ENCODE data around the gene LEAP2.
"Not testable (repeated sequence)": the region's sequence is repeated elsewhere in the genome, so short reads cannot be mapped to it uniquely, and the experiment has no call there.

LEAP2 gene

DNA sequence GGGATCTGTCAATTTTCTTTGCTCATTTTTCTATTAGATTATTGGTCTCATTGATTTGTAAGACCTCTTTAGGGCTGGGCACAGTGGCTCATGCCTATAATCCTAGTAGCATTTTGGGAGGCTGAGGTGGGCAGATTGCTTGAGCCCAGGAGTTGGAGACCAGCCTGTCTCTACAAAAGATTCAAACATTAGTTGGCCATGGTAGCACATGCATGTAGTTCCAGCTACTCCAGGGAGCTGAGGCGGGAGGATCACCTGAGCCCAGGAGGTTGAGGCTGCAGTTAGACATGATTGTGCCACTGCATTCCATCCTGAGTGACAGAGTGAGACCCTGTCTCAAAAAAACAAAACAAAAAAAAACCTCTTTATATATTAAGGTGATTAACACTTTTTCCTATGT is 36.6 kb upstream of the LEAP2 start:
- no peak for DNase-seq
- Mint-ChIP-seq H3K4me1 (ENCODE audit: low read depth) (no peaks in the 10 kb centered on the region), H3K27me3 (peaks cover 4% of the 10 kb centered on the region), H3K36me3 (ENCODE audit: low read depth) (no peaks in the 10 kb centered on the region), H3K4me3 (no peak overlapping the region), H3K9me3 (no peaks in the 10 kb centered on the region), H3K27ac (no peak overlapping the region)

DNA sequence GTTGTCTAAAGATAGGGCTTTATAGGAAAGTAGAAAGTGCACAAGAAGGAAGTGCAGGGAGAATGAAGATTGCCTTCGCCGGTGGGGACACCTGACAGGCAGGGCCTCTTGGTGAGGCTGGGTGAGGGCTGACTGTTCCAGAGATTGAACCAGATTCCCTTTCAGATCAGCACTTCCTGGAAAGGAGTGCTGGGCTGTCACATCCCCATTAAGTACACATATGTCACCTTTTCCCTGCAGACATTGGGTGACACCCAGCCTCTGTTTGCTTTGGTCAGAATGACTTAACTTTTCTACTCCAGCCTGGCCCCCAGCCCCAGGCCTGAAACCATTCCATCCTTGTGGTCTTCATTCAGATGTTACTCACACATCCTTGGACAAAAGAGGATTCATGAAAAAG is 35.6 kb upstream of the LEAP2 start:
- Mint-ChIP-seq H3K9me3 (no peaks in the 10 kb centered on the region), H3K4me1 (ENCODE audit: low read depth) (no peaks in the 10 kb centered on the region), H3K4me3 (no peak overlapping the region), H3K36me3 (ENCODE audit: low read depth) (no peaks in the 10 kb centered on the region), H3K27ac (no peak overlapping the region), H3K27me3 (peaks cover under 1% of the 10 kb centered on the region)
- DNase-seq, result no peak

DNA sequence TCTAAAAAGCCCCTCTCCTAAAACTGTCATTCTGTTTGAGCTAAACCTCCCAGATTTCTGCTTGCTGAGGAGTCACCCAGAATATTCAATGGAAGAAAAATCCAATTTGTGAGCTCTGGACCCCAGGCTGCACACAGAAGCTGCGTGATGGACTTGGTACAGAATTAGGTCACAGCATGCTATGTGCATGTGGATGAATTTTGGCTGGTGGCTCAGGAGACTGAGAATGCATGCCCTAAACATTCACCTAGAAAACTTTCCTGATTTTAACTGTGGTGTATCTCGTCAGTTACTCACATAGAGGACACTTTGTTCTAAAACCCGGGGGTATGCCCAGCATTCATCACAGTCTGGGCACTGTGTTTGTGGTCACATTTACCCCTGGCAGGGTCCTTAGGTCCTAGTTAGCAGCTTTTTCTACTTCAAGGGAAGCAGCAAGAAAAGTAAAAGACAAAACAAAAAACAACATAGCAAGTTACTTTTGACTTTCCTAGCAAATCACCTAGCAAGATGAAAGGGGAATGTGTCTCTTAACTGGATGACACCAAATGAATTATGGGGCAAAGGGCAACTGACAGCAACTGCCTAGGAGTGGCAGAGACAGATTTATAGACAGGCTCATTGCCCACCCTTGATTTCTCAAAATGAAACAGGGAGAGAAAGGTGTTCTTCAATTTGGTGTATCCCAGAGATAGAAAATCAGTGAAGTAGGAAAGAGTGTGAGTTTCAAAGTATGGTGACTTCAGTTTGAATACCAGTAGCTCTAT is 34.8 kb upstream of the LEAP2 start:
- no peaks in the 10 kb centered on the region for H3K4me1 Mint-ChIP-seq (ENCODE audit: low read depth)
- H3K4me3 Mint-ChIP-seq, result no peak overlapping the region
- no peak for DNase-seq
- no peaks in the 10 kb centered on the region for H3K36me3 Mint-ChIP-seq (ENCODE audit: low read depth)
- no peak overlapping the region for H3K27ac Mint-ChIP-seq
- no peaks in the 10 kb centered on the region for H3K27me3 Mint-ChIP-seq
- no peaks in the 10 kb centered on the region for H3K9me3 Mint-ChIP-seq

DNA sequence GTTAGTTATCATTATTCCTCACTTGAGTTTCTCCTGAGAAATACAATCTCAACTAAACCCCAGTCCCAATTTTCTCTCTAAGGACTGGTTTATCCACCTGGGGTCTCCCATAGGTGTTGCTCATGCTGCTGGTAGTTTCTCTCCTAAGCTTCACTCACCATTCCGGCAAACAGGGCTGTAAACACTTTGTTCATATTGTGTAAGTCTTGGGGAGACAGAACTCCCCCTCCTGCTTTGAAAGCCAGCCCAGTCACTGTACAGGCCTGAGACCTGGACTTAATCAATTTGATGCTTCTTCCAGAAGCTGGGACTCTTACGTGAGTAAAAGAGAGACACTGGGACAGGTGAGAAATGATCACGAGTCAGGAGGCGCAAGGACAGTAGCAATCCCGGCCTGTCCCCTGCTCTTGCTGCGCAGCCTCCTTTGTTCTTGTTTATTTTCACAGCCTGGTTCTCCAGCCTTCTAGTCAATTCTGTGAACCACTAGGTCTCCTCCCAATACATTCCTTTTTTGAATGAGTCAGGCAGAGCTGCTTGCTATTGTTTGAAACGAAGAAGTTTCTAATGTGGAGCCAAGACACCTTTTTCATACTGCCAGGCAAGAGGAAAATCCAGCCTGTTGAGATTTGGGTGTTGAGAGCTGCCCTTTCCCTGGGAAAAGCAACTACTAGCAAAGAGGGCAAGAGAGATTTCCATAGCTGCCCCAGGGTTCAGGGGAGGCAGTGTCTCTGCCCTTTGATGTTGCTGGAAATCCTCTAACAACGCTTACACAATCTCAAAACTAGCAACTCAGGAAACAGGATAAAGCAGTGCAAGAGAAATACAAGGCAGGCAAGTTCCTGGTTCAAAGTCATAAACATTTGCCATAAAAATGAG is 33.8 kb upstream of the LEAP2 start:
- Mint-ChIP-seq H3K36me3 (ENCODE audit: low read depth) (no peaks in the 10 kb centered on the region), H3K27ac (no peak overlapping the region), H3K27me3 (no peaks in the 10 kb centered on the region), H3K9me3 (no peaks in the 10 kb centered on the region), H3K4me1 (ENCODE audit: low read depth) (no peaks in the 10 kb centered on the region), H3K4me3 (no peak overlapping the region)
- DNase-seq, result no peak

DNA sequence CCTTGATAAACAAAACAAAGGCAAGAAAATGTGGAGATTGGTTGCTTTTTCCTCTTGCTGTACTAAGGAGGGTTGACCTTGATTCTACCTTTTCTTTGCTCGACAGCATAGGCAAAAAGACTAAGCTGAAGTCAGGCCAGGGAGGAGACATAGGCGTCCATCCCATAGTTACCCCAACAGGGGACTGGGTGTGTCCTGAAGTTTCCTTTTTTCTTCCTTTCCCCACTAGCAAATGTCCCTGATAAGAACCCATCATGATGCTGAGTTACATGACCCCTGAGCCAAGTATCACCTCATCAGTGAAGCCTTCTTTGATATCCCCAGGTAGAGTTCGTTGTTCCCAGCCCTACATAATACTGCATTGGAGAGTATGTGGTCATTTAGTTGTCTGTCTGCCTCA is 33.2 kb upstream of the LEAP2 start:
- Mint-ChIP-seq H3K9me3 (no peaks in the 10 kb centered on the region), H3K36me3 (ENCODE audit: low read depth) (no peaks in the 10 kb centered on the region), H3K4me1 (ENCODE audit: low read depth) (no peaks in the 10 kb centered on the region), H3K4me3 (no peak overlapping the region), H3K27ac (no peak overlapping the region), H3K27me3 (no peaks in the 10 kb centered on the region)
- no peak for DNase-seq

DNA sequence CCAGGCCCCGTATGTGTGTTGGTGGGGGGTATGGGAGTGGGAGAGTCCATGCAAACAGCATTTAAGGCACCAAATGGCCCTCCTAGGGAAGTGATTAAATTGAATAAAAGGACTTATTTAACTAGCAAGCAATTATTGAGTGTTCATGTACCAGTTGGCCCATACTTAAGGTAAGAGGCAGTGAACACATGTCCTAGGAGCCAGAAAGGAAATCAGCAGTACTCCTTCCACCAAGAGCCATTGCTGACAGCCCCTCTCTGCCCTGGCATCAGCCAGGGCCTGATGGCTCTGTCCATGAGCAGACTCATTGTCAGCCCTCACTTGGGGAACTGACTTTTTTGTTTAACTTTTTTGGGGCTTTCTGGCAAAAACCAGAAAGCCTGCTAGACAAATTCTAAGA is 32.6 kb upstream of the LEAP2 start:
- no peak overlapping the region for H3K4me3 Mint-ChIP-seq
- H3K36me3 Mint-ChIP-seq (ENCODE audit: low read depth), result no peaks in the 10 kb centered on the region
- H3K27ac Mint-ChIP-seq, result no peak overlapping the region
- H3K9me3 Mint-ChIP-seq, result no peaks in the 10 kb centered on the region
- H3K4me1 Mint-ChIP-seq (ENCODE audit: low read depth), result no peaks in the 10 kb centered on the region
- DNase-seq, result no peak
- no peaks in the 10 kb centered on the region for H3K27me3 Mint-ChIP-seq

DNA sequence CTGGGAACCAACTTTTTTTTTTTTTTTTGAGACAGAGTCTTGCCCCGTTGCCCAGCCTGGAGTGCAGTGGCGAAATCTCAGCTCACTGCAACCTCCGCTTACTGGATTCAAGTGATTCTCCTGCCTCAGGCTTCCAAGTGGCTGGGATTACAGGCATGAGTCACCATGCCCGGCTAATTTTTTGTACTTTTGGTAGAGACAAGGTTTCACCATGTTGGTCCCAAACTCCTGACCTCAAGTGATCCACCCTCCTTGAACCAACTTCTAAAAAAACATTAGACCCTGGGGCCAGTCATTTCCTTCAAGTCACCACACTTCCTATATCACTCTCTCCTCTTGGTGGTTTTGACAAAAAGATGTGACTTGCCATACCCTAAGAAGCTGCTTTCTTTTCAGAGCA is 32.2 kb upstream of the LEAP2 start:
- Mint-ChIP-seq H3K4me1 (ENCODE audit: low read depth) (no peaks in the 10 kb centered on the region), H3K36me3 (ENCODE audit: low read depth) (no peaks in the 10 kb centered on the region), H3K9me3 (no peaks in the 10 kb centered on the region), H3K27ac (no peak overlapping the region), H3K27me3 (no peaks in the 10 kb centered on the region), H3K4me3 (no peak overlapping the region)
- DNase-seq, result no peak

DNA sequence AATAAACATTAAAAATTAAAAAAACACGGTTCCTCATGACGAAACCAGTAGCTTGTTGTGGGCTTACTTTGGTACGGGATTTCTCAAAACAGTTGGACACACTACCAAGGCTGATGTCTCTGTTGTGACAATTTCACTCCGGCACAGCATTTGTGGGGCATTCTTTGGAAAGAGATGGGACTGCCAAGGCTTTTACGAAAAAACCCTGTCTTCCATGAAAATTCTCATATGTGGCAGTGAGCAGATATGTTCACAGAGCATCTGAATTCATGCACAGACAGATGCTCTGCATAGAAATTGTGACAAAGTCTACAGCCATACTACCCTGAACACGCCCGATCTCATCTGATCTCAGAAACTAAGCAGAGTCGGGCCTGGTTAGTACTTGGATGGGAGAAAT is 25.2 kb upstream of the LEAP2 start:
- H3K9me3 Mint-ChIP-seq, result no peaks in the 10 kb centered on the region
- H3K4me3 Mint-ChIP-seq, result no peak overlapping the region
- no peaks in the 10 kb centered on the region for H3K4me1 Mint-ChIP-seq (ENCODE audit: low read depth)
- DNase-seq, result no peak
- H3K27me3 Mint-ChIP-seq, result no peaks in the 10 kb centered on the region
- H3K36me3 Mint-ChIP-seq (ENCODE audit: low read depth), result no peaks in the 10 kb centered on the region
- no peak overlapping the region for H3K27ac Mint-ChIP-seq

DNA sequence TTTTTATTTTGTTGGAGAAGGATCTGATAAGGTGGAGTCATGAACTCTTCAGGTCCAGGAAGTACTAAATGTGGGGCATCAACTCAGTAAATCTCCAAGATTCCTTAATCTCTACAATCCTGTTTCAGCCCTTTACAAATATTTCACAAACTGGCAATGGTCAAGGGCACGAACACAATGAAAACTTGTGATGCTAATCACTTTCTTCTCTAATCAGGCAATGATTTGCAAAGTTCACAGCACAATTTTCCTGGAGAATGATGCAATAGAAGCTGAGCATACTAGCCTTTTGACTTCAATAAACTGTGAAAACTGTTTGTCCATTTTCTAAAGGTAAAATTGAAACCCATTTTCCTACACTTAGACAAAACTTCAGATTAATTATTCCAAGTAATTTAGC is 24.1 kb upstream of the LEAP2 start:
- Mint-ChIP-seq H3K4me1 (ENCODE audit: low read depth) (no peaks in the 10 kb centered on the region), H3K27me3 (no peaks in the 10 kb centered on the region), H3K27ac (no peak overlapping the region), H3K9me3 (no peaks in the 10 kb centered on the region), H3K4me3 (no peak overlapping the region), H3K36me3 (ENCODE audit: low read depth) (no peaks in the 10 kb centered on the region)
- DNase-seq, result no peak

DNA sequence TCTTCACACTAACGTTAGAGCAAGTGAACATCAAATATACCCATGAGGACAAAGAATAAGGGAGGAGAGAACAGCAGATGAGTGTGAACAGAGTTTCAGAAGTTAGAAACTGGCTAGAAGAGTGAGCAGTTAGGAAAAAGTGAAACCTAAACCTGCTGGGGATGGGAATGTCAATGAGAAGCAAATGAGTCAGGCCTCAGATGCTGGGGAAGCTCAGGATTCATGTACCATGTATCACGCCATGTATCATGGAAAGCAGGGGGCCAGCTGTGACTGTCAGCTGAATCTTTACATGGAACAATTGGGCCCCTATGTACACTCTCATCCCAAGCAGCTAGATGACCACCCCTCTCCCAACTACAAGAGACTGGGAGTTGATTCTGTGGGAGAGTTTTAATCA is 23.4 kb upstream of the LEAP2 start:
- no peaks in the 10 kb centered on the region for H3K36me3 Mint-ChIP-seq (ENCODE audit: low read depth)
- H3K9me3 Mint-ChIP-seq, result no peaks in the 10 kb centered on the region
- peaks cover 3% of the 10 kb centered on the region for H3K27me3 Mint-ChIP-seq
- H3K4me1 Mint-ChIP-seq (ENCODE audit: low read depth), result no peaks in the 10 kb centered on the region
- H3K4me3 Mint-ChIP-seq, result no peak overlapping the region
- no peak for DNase-seq
- no peak overlapping the region for H3K27ac Mint-ChIP-seq

DNA sequence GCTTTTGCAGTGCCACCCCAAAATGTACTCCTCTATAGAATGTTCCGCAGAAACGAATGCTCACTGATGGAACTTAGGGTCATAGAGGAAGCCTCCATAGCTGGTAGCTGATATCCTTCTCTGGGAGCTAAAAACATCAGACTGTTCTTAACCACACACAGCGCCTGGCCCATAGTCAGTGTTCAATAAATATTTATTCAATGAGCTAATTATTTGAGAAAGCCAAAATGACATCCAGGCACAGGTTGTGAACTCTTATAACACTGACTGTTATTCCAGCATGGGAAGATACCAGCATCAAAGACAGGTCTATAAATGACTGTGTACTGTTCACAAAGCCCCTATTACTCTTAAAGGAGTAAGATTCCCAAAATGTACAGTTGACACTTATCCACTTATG is 20.1 kb upstream of the LEAP2 start:
- H3K4me1 Mint-ChIP-seq (ENCODE audit: low read depth), result no peaks in the 10 kb centered on the region
- H3K27ac Mint-ChIP-seq, result no peak overlapping the region
- no peaks in the 10 kb centered on the region for H3K9me3 Mint-ChIP-seq
- no peaks in the 10 kb centered on the region for H3K36me3 Mint-ChIP-seq (ENCODE audit: low read depth)
- no peak overlapping the region for H3K4me3 Mint-ChIP-seq
- H3K27me3 Mint-ChIP-seq, result peaks cover 3% of the 10 kb centered on the region
- no peak for DNase-seq

DNA sequence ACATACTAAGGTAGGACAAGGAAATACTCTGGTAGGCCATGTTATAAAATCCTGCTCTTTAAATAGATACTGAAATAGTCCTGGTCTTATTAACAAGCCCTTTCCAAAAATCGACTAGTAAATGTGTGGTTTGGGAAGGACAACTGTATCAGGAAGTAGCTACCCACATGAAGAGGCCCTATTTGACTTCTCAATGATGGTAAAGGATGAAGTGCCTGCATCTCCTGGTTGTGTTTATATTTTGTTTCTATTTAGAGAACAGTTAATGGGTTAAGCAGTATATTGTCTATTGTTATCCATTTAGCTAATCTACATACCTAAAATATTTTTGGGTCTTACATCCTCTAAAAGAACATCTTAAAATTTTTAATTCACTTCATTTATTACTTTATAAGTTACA is 19.7 kb upstream of the LEAP2 start:
- H3K27ac Mint-ChIP-seq, result no peak overlapping the region
- no peaks in the 10 kb centered on the region for H3K4me1 Mint-ChIP-seq (ENCODE audit: low read depth)
- no peaks in the 10 kb centered on the region for H3K9me3 Mint-ChIP-seq
- no peak overlapping the region for H3K4me3 Mint-ChIP-seq
- DNase-seq, result no peak
- H3K36me3 Mint-ChIP-seq (ENCODE audit: low read depth), result no peaks in the 10 kb centered on the region
- H3K27me3 Mint-ChIP-seq, result peaks cover 3% of the 10 kb centered on the region

DNA sequence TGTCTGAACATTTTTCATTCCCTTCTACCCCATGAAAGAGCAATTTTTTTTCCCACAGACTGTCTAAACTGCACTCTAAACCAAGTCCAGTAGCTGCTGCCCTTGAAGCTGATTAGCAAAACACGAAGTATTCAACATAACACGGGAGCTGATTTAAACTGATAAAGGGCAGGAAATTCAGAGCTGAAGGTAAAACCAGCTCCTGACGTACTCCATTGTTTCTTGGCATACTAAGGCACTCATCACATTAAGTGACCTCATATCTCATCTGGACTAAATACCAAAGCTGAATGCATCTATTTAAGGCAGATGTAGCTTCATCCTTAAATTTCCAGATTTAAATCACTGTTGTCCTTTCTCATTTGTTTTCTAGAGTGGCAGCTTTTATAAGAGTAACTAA is 19.2 kb upstream of the LEAP2 start:
- H3K27me3 Mint-ChIP-seq, result peaks cover 3% of the 10 kb centered on the region
- H3K4me3 Mint-ChIP-seq, result no peak overlapping the region
- no peak overlapping the region for H3K27ac Mint-ChIP-seq
- H3K4me1 Mint-ChIP-seq (ENCODE audit: low read depth), result no peaks in the 10 kb centered on the region
- no peaks in the 10 kb centered on the region for H3K36me3 Mint-ChIP-seq (ENCODE audit: low read depth)
- DNase-seq, result no peak
- no peaks in the 10 kb centered on the region for H3K9me3 Mint-ChIP-seq

DNA sequence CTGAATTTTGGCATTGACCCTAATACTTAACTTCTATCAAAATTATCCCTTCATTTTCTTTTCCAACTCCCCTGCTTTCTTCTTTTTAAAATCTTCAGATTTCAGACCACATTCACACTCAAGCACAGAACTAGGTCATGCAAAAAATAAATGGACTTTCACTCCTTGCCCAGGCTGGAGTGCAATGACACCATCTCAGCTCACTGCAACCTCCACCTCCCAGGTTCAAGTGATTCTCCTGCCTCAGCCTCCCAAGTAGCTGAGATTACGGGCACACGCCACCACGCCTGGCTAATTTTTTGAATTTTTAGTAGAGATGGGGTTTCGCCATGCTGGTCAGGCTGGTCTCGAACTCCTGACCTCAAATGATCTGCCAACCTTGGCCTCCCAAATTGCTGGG is 18.5 kb upstream of the LEAP2 start:
- not testable (repeated sequence) for H3K27me3 Mint-ChIP-seq; H3K9me3 Mint-ChIP-seq; DNase-seq; H3K4me3 Mint-ChIP-seq; H3K4me1 Mint-ChIP-seq (ENCODE audit: low read depth); H3K36me3 Mint-ChIP-seq (ENCODE audit: low read depth); H3K27ac Mint-ChIP-seq

DNA sequence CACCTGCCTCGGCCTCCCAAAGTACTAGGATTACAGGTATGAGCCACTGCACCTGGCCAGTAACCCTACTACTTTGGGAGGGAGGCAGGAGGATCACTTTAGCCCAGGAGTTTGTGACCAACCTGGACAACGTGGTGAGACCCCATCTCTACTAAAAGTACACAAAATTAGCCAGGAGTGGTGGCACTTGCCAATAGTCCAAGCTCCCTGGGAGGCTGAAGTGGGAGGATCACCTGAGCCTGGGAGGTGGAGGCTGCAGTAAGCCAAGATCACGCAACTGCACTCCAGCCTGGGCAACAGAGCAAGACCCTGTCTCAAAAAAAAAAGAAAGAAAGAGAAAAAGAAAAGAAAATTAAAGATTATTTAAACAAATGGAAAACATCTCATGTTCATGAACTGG is 17.5 kb upstream of the LEAP2 start:
- Mint-ChIP-seq H3K4me1 (ENCODE audit: low read depth) (peaks cover 2% of the 10 kb centered on the region), H3K27me3 (peaks cover 3% of the 10 kb centered on the region), H3K9me3 (no peaks in the 10 kb centered on the region), H3K36me3 (ENCODE audit: low read depth) (no peaks in the 10 kb centered on the region), H3K4me3 (no peak overlapping the region), H3K27ac (no peak overlapping the region)
- no peak for DNase-seq
